Measurements from ENCODE around the gene NKAIN2.
A peak's percentile ranks its signal among the peaks of the same experiment; 100 is the strongest.

Gene NKAIN2

GRCh38 chr6:124823240-124824111 lies 1019.8 kb downstream of the NKAIN2 start:
- no peak overlapping the region for H3K27ac ChIP-seq
- TF ChIP-seq, protein P1, sequence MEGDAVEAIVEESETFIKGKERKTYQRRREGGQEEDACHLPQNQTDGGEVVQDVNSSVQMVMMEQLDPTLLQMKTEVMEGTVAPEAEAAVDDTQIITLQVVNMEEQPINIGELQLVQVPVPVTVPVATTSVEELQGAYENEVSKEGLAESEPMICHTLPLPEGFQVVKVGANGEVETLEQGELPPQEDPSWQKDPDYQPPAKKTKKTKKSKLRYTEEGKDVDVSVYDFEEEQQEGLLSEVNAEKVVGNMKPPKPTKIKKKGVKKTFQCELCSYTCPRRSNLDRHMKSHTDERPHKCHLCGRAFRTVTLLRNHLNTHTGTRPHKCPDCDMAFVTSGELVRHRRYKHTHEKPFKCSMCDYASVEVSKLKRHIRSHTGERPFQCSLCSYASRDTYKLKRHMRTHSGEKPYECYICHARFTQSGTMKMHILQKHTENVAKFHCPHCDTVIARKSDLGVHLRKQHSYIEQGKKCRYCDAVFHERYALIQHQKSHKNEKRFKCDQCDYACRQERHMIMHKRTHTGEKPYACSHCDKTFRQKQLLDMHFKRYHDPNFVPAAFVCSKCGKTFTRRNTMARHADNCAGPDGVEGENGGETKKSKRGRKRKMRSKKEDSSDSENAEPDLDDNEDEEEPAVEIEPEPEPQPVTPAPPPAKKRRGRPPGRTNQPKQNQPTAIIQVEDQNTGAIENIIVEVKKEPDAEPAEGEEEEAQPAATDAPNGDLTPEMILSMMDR (IDR thresholded peaks at IDR 0.05), result no peak
- TF ChIP-seq ZFX (IDR thresholded peaks at IDR 0.05; ENCODE audit: borderline replicate concordance), result no peak

GRCh38 chr6:124825564-124825963 lies 1021.9 kb downstream of the NKAIN2 start:
- H3K27ac ChIP-seq, result no peak overlapping the region
- no peak for TF ChIP-seq ZFX (IDR thresholded peaks at IDR 0.05; ENCODE audit: borderline replicate concordance)
- TF ChIP-seq, protein P1 (IDR thresholded peaks at IDR 0.05), result no peak

- no peak overlapping the region for H3K27ac ChIP-seq
- TF ChIP-seq, protein P1 (IDR thresholded peaks at IDR 0.05), result no peak
- no peak for TF ChIP-seq ZFX (IDR thresholded peaks at IDR 0.05; ENCODE audit: borderline replicate concordance)
Measured at GRCh38 chr6:124829822-124830221, 1026.2 kb downstream of the NKAIN2 start.

GRCh38 chr6:124830506-124830905 lies 1026.8 kb downstream of the NKAIN2 start:
- H3K27ac ChIP-seq, result no peak overlapping the region
- TF ChIP-seq, protein P1 (IDR thresholded peaks at IDR 0.05), result no peak
- TF ChIP-seq ZFX (IDR thresholded peaks at IDR 0.05; ENCODE audit: borderline replicate concordance), result no peak

DNA sequence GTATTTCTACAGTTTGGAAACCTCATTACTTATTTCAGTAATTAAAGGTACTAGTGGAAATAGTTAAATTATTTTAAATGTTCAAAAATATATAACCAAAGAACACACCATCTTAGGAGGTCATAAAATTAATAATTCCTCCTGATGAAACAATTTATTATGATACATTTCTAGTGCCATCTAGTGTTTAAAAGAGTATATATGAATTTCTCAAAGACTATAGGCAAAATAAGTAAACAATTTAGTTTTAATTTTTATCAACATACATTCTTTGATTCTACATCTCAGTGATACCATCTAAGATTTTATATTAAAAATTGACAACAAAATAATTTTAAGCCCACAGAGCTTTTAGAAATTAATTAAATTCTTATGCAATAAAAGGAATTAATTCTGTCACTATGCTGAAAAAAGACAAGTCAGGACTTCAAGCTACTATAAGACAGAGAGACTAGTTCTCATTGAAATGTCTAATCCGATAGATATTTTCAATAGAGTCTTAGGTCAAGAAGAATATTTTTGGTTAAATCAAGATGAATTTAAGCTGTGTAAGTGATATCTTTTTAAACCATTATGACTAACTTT lies 1050.8 kb downstream of the NKAIN2 start:
- H3K27ac ChIP-seq, result no peak overlapping the region
- TF ChIP-seq ZFX (IDR thresholded peaks at IDR 0.05; ENCODE audit: borderline replicate concordance), result no peak
- TF ChIP-seq, protein P1 (IDR thresholded peaks at IDR 0.05), result peak; percentile 58

- TF ChIP-seq, protein P1 (IDR thresholded peaks at IDR 0.05), result no peak
- TF ChIP-seq ZFX (IDR thresholded peaks at IDR 0.05; ENCODE audit: borderline replicate concordance), result no peak
- H3K27ac ChIP-seq, result no peak overlapping the region
Measured at GRCh38 chr6:124857746-124858145, 1054.1 kb downstream of the NKAIN2 start.

DNA sequence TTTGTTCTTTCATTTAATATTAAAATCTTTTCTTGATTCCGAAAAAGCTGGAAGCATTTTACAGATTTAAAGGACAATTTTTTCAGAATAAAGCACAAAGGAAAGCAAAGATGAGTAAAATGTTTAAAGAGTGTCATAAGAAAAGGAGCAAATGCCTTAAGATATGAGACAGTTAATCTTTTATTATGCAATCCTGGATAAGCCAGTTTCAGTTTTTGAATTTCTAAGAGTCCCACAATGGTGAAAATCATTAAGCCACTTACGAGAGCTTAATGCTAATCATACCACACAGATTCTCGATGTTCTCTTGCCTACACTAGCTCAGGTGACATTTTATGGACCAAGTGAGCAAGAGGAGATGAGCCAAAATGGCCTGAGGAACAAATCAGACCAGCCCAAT lies 1054.9 kb downstream of the NKAIN2 start:
- no peak overlapping the region for H3K27ac ChIP-seq
- no peak for TF ChIP-seq ZFX (IDR thresholded peaks at IDR 0.05; ENCODE audit: borderline replicate concordance)
- TF ChIP-seq, protein P1 (IDR thresholded peaks at IDR 0.05), result no peak

All from 22Rv1 (cell line).